Dendritic cell treated with granulocyte-macrophage colony-stimulating factor and Interleukin-4, amounts not matched to agents 40 ng/mL and 50 ng/mL, for 4 days (primary cell): ENCODE data around the gene ZNF205.
A peak's percentile ranks its signal among the peaks of the same experiment; 100 is the strongest.
"Not testable (repeated sequence)": the region's sequence is repeated elsewhere in the genome, so short reads cannot be mapped to it uniquely, and the experiment has no call there.

Experiments used
- H3K27ac Mint-ChIP-seq: one replicate; pipeline ENCODE4 v1.8.0; 2022; ENCODE audit warnings: mild to moderate bottlenecking, mixed read lengths
- H3K27me3 Mint-ChIP-seq: one replicate; pipeline ENCODE4 v1.8.0; 2022; ENCODE audit warnings: mild to moderate bottlenecking, mixed read lengths
- H3K36me3 Mint-ChIP-seq: one replicate; pipeline ENCODE4 v1.8.0; 2022; ENCODE audit warnings: low read depth, mixed read lengths
- H3K4me1 Mint-ChIP-seq: one replicate; pipeline ENCODE4 v1.8.0; 2022; ENCODE audit warnings: low read depth, mixed read lengths
- H3K4me3 Mint-ChIP-seq: one replicate; pipeline ENCODE4 v1.8.0; 2022; ENCODE audit warnings: mild to moderate bottlenecking, moderate library complexity, mixed read lengths
- H3K9me3 Mint-ChIP-seq: one replicate; pipeline ENCODE4 v1.8.0; 2022; ENCODE audit warnings: mixed read lengths
- intact Hi-C: fragments of 100-400 bp; cut with micrococcal nuclease; formaldehyde crosslinking; loops from one replicate; pipeline ENCODE4 v1.15.0; 2022

The ZNF205 gene

GRCh38 chr16:3112058-3112880 is at the start of gene ZNF205:
Gene ZNF205, plus strand, starts transcription at chr16:3112586. Its CDS starts 845 bp downstream, at chr16:3113431.
- H3K9me3 Mint-ChIP-seq, result no peaks in the 10 kb centered on the region
- H3K27ac Mint-ChIP-seq, result peak within 1 kb of the TSS; percentile 67
- peak within 1 kb of the TSS; percentile 89 for H3K4me3 Mint-ChIP-seq
- H3K36me3 Mint-ChIP-seq, result peaks cover 39% of the 10 kb centered on the region
- H3K4me1 Mint-ChIP-seq, result peaks cover 30% of the 10 kb centered on the region
- H3K27me3 Mint-ChIP-seq, result peaks cover 24% of the 10 kb centered on the region
- intact Hi-C loops, result no loop called here

- no peak overlapping the region for H3K4me3 Mint-ChIP-seq
- H3K9me3 Mint-ChIP-seq, result no peaks in the 10 kb centered on the region
- no peaks in the 10 kb centered on the region for H3K36me3 Mint-ChIP-seq
- intact Hi-C loops, result no loop called here
- H3K27ac Mint-ChIP-seq, result peak overlapping the region; percentile 39
- H3K4me1 Mint-ChIP-seq, result peaks cover 45% of the 10 kb centered on the region
- H3K27me3 Mint-ChIP-seq, result peaks cover 3% of the 10 kb centered on the region
Measured at GRCh38 chr16:3063625-3064386, 48.6 kb upstream of the ZNF205 start.

- Mint-ChIP-seq H3K27ac (peak within 1 kb of the TSS; percentile 39), H3K4me3 (peak within 1 kb of the TSS; percentile 44), H3K9me3 (no peaks in the 10 kb centered on the region), H3K36me3 (no peaks in the 10 kb centered on the region), H3K27me3 (peaks cover 2% of the 10 kb centered on the region), H3K4me1 (peaks cover 42% of the 10 kb centered on the region)
- intact Hi-C loops, result no loop called here
Measured at GRCh38 chr16:3065069-3065741, 47.2 kb upstream of the ZNF205 start, which contains the start of gene IL32. Gene IL32, plus strand, starts transcription at chr16:3065640. Its CDS starts 172 bp downstream, at chr16:3065812.

DNA sequence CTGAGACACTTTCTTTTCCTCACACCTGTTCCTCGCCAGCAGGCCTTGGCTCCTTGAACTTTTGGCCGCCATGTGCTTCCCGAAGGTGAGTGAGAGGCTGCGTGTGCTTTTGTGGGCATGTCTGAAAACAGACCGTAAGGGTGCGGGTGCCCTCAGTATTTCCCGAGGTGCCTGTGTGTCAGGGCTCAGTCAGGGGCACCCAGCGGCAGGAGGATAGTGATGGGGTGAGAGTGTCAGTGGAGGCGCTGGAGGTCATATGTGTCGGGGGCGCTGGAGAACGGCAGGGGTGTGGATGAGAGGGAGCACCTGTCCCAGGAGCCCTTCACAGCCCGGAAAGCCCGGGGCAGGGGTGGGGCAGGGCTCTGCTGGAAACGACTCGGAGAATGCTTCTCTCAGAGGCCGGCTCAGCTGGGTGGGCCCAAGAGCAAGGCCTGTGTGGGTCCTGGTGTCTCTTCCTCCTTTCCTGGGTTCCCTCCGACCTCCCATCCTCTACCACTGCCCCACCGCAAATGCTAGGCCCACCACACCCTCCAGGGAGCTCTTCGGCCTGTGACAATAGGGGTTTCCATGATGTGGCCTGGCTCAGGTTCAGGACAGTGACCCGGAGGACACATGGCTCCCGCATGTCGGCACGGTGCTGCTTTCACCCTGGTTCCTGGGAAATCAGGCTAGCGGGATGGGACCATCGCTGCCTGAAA is 46.5 kb upstream of the ZNF205 start:
- Mint-ChIP-seq H3K4me3 (peak overlapping the region; percentile 44), H3K36me3 (no peaks in the 10 kb centered on the region)

GRCh38 chr16:3066440-3066748 is 46.0 kb upstream of the ZNF205 start:
- intact Hi-C loops, result no loop called here
- Mint-ChIP-seq H3K4me1 (peaks cover 37% of the 10 kb centered on the region), H3K4me3 (no peak overlapping the region)

More for the DNA sequence above, 46.5 kb upstream of the ZNF205 start:
- peaks cover 36% of the 10 kb centered on the region for H3K4me1 Mint-ChIP-seq
- intact Hi-C loops, result no loop called here
- peaks cover 2% of the 10 kb centered on the region for H3K27me3 Mint-ChIP-seq
- H3K27ac Mint-ChIP-seq, result peak overlapping the region; percentile 39
- H3K9me3 Mint-ChIP-seq, result no peaks in the 10 kb centered on the region

DNA sequence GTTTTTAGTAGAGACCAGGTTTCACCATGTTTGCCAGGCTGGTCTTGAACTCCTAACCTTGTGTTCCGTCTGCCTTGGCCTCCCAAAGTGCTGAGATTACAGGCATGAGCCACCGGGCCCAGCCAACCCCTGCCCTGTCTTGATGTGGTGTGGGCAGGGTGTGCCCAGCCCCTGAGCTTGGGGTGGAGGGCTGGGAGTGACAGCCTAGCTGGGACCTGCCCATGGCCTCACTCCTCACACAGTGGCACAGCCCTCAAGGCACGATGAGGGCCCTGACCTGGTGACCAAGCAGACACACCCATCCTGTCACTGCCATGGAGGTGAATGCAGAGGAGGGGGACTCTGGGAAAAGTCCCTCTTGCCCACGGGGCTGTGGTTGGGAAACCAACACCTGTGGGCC is 43.9 kb upstream of the ZNF205 start:
- H3K4me3 Mint-ChIP-seq, result no peak overlapping the region
- H3K36me3 Mint-ChIP-seq, result no peaks in the 10 kb centered on the region
- H3K9me3 Mint-ChIP-seq, result no peaks in the 10 kb centered on the region
- peaks cover 46% of the 10 kb centered on the region for H3K4me1 Mint-ChIP-seq
- peaks cover 3% of the 10 kb centered on the region for H3K27me3 Mint-ChIP-seq
- H3K27ac Mint-ChIP-seq, result peak overlapping the region; percentile 58
- intact Hi-C loops, result no loop called here

More at GRCh38 chr16:3066440-3066748, 46.0 kb upstream of the ZNF205 start:
- Mint-ChIP-seq H3K36me3 (no peaks in the 10 kb centered on the region), H3K27me3 (peaks cover 2% of the 10 kb centered on the region), H3K9me3 (no peaks in the 10 kb centered on the region), H3K27ac (peak overlapping the region; percentile 39)

DNA sequence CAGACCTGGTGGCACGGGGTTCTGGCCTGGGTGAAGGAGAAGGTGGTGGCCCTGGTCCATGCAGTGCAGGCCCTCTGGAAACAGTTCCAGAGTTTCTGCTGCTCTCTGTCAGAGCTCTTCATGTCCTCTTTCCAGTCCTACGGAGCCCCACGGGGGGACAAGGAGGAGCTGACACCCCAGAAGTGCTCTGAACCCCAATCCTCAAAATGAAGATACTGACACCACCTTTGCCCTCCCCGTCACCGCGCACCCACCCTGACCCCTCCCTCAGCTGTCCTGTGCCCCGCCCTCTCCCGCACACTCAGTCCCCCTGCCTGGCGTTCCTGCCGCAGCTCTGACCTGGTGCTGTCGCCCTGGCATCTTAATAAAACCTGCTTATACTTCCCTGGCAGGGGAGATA is 43.2 kb upstream of the ZNF205 start:
- H3K27me3 Mint-ChIP-seq, H3K9me3 Mint-ChIP-seq, intact Hi-C loops, H3K4me3 Mint-ChIP-seq, H3K36me3 Mint-ChIP-seq, H3K27ac Mint-ChIP-seq: not testable (repeated sequence)
- peaks cover 52% of the 10 kb centered on the region for H3K4me1 Mint-ChIP-seq

- Mint-ChIP-seq H3K27me3 (peaks cover 3% of the 10 kb centered on the region), H3K4me1 (peaks cover 57% of the 10 kb centered on the region), H3K36me3 (no peaks in the 10 kb centered on the region), H3K9me3 (no peaks in the 10 kb centered on the region), H3K27ac (no peak overlapping the region), H3K4me3 (no peak overlapping the region)
- intact Hi-C loops, result no loop called here
Measured at GRCh38 chr16:3070608-3071111, 41.7 kb upstream of the ZNF205 start.

GRCh38 chr16:3071655-3072054 is 40.7 kb upstream of the ZNF205 start:
- Mint-ChIP-seq H3K4me1 (peaks cover 55% of the 10 kb centered on the region), H3K4me3 (no peak overlapping the region), H3K36me3 (peaks cover 4% of the 10 kb centered on the region), H3K27me3 (peaks cover 3% of the 10 kb centered on the region), H3K9me3 (no peaks in the 10 kb centered on the region), H3K27ac (no peak overlapping the region)
- intact Hi-C loops, result no loop called here

GRCh38 chr16:3072148-3072547 is 40.2 kb upstream of the ZNF205 start:
- intact Hi-C loops, H3K36me3 Mint-ChIP-seq, H3K4me3 Mint-ChIP-seq, H3K27me3 Mint-ChIP-seq, H3K27ac Mint-ChIP-seq, H3K9me3 Mint-ChIP-seq: not testable (repeated sequence)
- peaks cover 52% of the 10 kb centered on the region for H3K4me1 Mint-ChIP-seq

- intact Hi-C loops, H3K27ac Mint-ChIP-seq, H3K9me3 Mint-ChIP-seq, H3K27me3 Mint-ChIP-seq, H3K4me3 Mint-ChIP-seq: not testable (repeated sequence)
- H3K4me1 Mint-ChIP-seq, result peaks cover 49% of the 10 kb centered on the region
- peaks cover 13% of the 10 kb centered on the region for H3K36me3 Mint-ChIP-seq
Measured at GRCh38 chr16:3072576-3073263, 39.7 kb upstream of the ZNF205 start.

DNA sequence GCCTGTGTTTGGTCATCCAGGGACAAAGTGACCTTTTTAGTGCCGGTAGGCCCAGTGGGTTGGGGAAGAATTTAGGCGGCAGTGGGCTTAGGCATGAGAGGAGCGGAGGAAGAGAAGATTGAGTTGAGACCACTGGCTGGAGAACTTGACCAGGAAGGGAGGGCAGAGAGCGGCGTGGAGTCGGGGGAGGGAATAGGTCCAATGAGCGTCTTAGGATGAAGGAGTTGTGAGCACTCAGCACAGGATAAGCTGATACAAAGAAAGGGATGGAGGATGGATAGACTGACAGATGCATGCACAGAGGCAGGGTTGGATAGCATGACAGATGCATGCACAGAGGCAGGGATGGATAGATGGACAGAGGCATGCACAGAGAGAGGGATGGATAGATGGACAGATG is 38.9 kb upstream of the ZNF205 start:
- no peak overlapping the region for H3K4me3 Mint-ChIP-seq
- peaks cover 21% of the 10 kb centered on the region for H3K36me3 Mint-ChIP-seq
- intact Hi-C loops, result no loop called here
- H3K9me3 Mint-ChIP-seq, result no peaks in the 10 kb centered on the region
- H3K27ac Mint-ChIP-seq, result no peak overlapping the region
- H3K27me3 Mint-ChIP-seq, result peaks cover 3% of the 10 kb centered on the region
- peaks cover 49% of the 10 kb centered on the region for H3K4me1 Mint-ChIP-seq
